Activated CD4-positive, CD25-positive, alpha-beta regulatory T cell treated with anti-CD3 and anti-CD28 coated beads, Interleukin-2, amount 50 U/mL, for 16 hours (primary cell): ENCODE measurements around the gene ANKMY1.
"Not testable (repeated sequence)": the region's sequence is repeated elsewhere in the genome, so short reads cannot be mapped to it uniquely, and the experiment has no call there.

ENCODE experiments used
- DNase-seq: peaks from one replicate; pipeline ENCODE4 v3.0.0-alpha.2; 2020; ENCODE audit warnings: low read depth, low spot score

The ANKMY1 gene

GRCh38 chr2:240505910-240506309 lies 51.9 kb downstream of the ANKMY1 start:
- no peak for DNase-seq

GRCh38 chr2:240503848-240504247 lies 53.9 kb downstream of the ANKMY1 start:
- DNase-seq: no peak

GRCh38 chr2:240503375-240503774 lies 54.4 kb downstream of the ANKMY1 start:
- no peak for DNase-seq

- no peak for DNase-seq
Observed at GRCh38 chr2:240502430-240503121, 55.2 kb downstream of the ANKMY1 start.

GRCh38 chr2:240502059-240502429 lies 55.7 kb downstream of the ANKMY1 start:
- DNase-seq: no peak

- no peak for DNase-seq
Observed at GRCh38 chr2:240501531-240501991, 56.2 kb downstream of the ANKMY1 start.

- DNase-seq: no peak
Observed at GRCh38 chr2:240500561-240501423, 57.0 kb downstream of the ANKMY1 start.

GRCh38 chr2:240499309-240500301 lies 58.2 kb downstream of the ANKMY1 start:
- DNase-seq: no peak

- no peak for DNase-seq
Observed at GRCh38 chr2:240498958-240499260, 58.9 kb downstream of the ANKMY1 start.

- DNase-seq: no peak
Observed at GRCh38 chr2:240498171-240498957, 59.4 kb downstream of the ANKMY1 start.

- DNase-seq: not testable (repeated sequence)
Observed at GRCh38 chr2:240497082-240497481, 60.7 kb downstream of the ANKMY1 start.

GRCh38 chr2:240494942-240495341 lies 62.8 kb downstream of the ANKMY1 start:
- DNase-seq: not testable (repeated sequence)

- DNase-seq: no peak
Observed at GRCh38 chr2:240494194-240494793, 63.5 kb downstream of the ANKMY1 start.

GRCh38 chr2:240491483-240491882 lies 66.3 kb downstream of the ANKMY1 start:
- DNase-seq: no peak

- DNase-seq: no peak
Observed at GRCh38 chr2:240482141-240482540, 75.6 kb downstream of the ANKMY1 start.

GRCh38 chr2:240481720-240482119 lies 76.1 kb downstream of the ANKMY1 start:
- DNase-seq: no peak

GRCh38 chr2:240480834-240481623 lies 76.8 kb downstream of the ANKMY1 start:
- DNase-seq: no peak

GRCh38 chr2:240479111-240479501 lies 78.7 kb downstream of the ANKMY1 start:
- no peak for DNase-seq

- DNase-seq: no peak
Observed at GRCh38 chr2:240478346-240479110, 79.3 kb downstream of the ANKMY1 start.
